ENCODE results near the gene SRD5A2.

The SRD5A2 gene

GRCh38 chr2:31577143-31577542 lies 3.6 kb downstream of the SRD5A2 start:
- TF ChIP-seq CTCF (IDR thresholded peaks at IDR 0.05; ENCODE audit: low read depth, low read length), result no peak
- H3K4me3 ChIP-seq (ENCODE audit: low read depth, low read length), result no peak overlapping the region

- no peak overlapping the region for H3K4me3 ChIP-seq (ENCODE audit: low read depth, low read length)
- no peak for TF ChIP-seq CTCF (IDR thresholded peaks at IDR 0.05; ENCODE audit: low read depth, low read length)
Observed at GRCh38 chr2:31568585-31569201, 12.0 kb downstream of the SRD5A2 start.

DNA sequence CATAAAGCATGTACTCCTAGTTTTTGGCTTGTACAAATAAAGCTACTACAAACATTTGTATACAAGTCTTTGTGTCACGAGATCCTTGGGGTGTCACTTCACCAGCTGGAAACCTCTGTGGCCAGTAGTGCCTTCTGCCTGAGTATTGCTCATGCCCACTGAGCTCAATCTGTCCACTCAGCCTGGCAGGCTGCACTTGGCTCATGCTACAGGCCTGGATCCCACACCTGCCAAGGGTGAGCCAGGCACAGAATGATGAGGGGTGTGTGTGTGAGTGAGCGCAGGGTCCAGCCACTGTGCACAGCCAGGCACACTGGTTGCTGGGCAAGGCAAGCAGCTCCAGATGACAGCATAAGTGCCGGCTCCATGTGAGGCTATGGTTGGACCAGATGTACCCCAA lies 13.1 kb downstream of the SRD5A2 start:
- no peak overlapping the region for H3K4me3 ChIP-seq (ENCODE audit: low read depth, low read length)
- no peak for TF ChIP-seq CTCF (IDR thresholded peaks at IDR 0.05; ENCODE audit: low read depth, low read length)

GRCh38 chr2:31563273-31563839 lies 17.4 kb downstream of the SRD5A2 start:
- no peak overlapping the region for H3K4me3 ChIP-seq (ENCODE audit: low read depth, low read length)
- TF ChIP-seq CTCF (IDR thresholded peaks at IDR 0.05; ENCODE audit: low read depth, low read length), result no peak

DNA sequence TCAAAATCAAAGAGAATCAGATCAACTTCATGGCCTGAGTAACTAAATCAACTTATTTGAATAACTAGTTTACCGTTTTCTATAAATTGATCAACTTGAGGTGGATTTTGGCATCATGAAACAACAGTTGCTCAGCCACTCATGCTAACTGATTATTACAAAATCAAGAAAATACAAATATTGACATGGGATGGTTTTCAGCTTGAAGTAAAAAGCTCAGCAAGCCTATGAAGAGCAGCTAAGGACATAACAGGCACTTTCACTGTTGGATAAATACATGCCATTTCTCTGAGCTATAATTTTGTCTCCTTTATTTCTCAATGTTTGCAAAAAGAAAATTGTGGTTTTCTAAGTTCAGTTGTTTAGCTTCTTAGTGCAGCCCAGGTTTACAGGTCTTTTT lies 18.9 kb downstream of the SRD5A2 start:
- no peak overlapping the region for H3K4me3 ChIP-seq (ENCODE audit: low read depth, low read length)
- no peak for TF ChIP-seq CTCF (IDR thresholded peaks at IDR 0.05; ENCODE audit: low read depth, low read length)

DNA sequence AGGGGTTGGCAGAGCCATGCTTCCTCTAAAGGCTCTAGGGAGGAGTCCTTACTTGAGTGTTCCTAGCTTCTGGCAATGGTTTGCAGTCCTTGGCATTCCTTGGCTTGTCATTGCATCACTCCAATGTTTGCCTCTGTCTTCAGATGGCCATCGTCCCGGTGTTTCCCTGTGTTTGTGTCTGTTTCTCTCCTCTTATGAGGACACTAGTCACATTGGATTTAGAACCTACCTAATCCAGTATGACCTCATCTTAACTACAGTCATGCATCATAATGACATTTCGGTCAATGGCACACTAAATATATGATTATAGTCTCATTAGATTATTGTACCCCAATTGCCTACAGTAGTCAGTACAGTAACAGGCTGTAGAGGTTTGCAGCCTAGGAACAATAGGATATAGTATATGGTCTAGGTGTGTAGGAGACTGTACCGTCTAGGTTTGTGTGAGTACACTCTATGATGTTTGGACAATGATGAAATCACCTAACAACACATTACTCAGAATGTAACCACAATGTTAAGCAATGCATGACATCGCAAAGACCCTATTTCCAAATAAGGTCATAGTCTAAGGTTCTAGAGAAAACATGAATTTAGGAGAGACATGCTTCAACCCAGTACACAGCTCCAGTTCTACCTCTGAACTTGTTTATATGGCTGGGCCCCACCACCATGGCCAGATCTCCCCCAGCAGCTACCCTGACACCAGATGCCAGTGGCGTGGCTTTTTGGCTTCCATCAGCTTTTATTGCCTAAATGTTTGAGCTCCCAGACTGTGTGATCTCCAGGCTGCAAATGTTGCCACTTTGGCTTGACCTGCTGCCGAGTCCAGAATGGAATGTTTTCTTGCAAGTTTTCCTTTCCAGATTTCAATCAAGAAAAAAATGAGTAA lies 22.1 kb downstream of the SRD5A2 start:
- H3K4me3 ChIP-seq (ENCODE audit: low read depth, low read length), result no peak overlapping the region
- no peak for TF ChIP-seq CTCF (IDR thresholded peaks at IDR 0.05; ENCODE audit: low read depth, low read length)

GRCh38 chr2:31556940-31557339 lies 23.8 kb downstream of the SRD5A2 start:
- no peak overlapping the region for H3K4me3 ChIP-seq (ENCODE audit: low read depth, low read length)
- TF ChIP-seq CTCF (IDR thresholded peaks at IDR 0.05; ENCODE audit: low read depth, low read length), result no peak

Data from WI38 (cell line).